Measurements from ENCODE around the gene MRPL28. TPM values are rescaled to one million over a fixed set of nuclear protein-coding genes. Genes with fewer than 3 reads are reported as not detected.
"Not testable (repeated sequence)": the region's sequence is repeated elsewhere in the genome, so short reads cannot be mapped to it uniquely, and the experiment has no call there.

The MRPL28 gene
- total RNA-seq, 1 experiment from 2014 or later = 140 TPM

DNA sequence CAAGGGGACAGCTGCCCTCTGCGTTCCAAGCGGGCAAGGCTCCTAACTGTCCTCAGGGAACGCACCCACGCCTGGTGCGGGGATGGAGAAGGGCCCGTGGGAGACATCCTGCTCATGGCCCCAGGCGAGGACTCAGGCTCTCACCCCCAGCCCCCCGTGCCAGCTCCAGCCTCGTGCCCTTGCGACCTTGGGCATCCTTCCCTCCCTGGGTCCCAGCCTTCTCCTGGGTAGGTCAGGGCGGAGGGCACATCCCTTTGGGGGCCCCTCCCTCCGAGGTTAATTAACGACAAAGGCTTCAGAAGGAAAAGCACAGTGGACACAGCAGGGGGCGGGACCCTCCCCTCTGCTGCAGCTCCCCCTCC is 8.5 kb upstream of the MRPL28 start:
- no peak overlapping the region for H3K27ac ChIP-seq (ENCODE audit: low read length)
- TF ChIP-seq, protein P1, sequence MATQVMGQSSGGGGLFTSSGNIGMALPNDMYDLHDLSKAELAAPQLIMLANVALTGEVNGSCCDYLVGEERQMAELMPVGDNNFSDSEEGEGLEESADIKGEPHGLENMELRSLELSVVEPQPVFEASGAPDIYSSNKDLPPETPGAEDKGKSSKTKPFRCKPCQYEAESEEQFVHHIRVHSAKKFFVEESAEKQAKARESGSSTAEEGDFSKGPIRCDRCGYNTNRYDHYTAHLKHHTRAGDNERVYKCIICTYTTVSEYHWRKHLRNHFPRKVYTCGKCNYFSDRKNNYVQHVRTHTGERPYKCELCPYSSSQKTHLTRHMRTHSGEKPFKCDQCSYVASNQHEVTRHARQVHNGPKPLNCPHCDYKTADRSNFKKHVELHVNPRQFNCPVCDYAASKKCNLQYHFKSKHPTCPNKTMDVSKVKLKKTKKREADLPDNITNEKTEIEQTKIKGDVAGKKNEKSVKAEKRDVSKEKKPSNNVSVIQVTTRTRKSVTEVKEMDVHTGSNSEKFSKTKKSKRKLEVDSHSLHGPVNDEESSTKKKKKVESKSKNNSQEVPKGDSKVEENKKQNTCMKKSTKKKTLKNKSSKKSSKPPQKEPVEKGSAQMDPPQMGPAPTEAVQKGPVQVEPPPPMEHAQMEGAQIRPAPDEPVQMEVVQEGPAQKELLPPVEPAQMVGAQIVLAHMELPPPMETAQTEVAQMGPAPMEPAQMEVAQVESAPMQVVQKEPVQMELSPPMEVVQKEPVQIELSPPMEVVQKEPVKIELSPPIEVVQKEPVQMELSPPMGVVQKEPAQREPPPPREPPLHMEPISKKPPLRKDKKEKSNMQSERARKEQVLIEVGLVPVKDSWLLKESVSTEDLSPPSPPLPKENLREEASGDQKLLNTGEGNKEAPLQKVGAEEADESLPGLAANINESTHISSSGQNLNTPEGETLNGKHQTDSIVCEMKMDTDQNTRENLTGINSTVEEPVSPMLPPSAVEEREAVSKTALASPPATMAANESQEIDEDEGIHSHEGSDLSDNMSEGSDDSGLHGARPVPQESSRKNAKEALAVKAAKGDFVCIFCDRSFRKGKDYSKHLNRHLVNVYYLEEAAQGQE (IDR thresholded peaks at IDR 0.05; ENCODE audit: insufficient read depth in 1 of 2, low read depth in 2 of 2, low read length in 1 of 2) = no peak
- TF ChIP-seq TCF7L2 (IDR thresholded peaks at IDR 0.05; ENCODE audit: low read depth, low read length) = no peak
- TF ChIP-seq, protein P2, sequence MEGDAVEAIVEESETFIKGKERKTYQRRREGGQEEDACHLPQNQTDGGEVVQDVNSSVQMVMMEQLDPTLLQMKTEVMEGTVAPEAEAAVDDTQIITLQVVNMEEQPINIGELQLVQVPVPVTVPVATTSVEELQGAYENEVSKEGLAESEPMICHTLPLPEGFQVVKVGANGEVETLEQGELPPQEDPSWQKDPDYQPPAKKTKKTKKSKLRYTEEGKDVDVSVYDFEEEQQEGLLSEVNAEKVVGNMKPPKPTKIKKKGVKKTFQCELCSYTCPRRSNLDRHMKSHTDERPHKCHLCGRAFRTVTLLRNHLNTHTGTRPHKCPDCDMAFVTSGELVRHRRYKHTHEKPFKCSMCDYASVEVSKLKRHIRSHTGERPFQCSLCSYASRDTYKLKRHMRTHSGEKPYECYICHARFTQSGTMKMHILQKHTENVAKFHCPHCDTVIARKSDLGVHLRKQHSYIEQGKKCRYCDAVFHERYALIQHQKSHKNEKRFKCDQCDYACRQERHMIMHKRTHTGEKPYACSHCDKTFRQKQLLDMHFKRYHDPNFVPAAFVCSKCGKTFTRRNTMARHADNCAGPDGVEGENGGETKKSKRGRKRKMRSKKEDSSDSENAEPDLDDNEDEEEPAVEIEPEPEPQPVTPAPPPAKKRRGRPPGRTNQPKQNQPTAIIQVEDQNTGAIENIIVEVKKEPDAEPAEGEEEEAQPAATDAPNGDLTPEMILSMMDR (IDR thresholded peaks at IDR 0.05) = no peak
- TF ChIP-seq POLR2AphosphoS5 (IDR thresholded peaks at IDR 0.05; ENCODE audit: low read depth, low read length) = no peak
- no peak for TF ChIP-seq SIN3A (IDR thresholded peaks at IDR 0.05; ENCODE audit: borderline replicate concordance, insufficient read depth, low read depth, low read length)
- no TSS peak for BruUV-seq (replicated peaks)
- CTCF ChIA-PET = no interaction called here
- no peaks in the 10 kb centered on the region for H3K27me3 ChIP-seq (ENCODE audit: control insufficient read depth, insufficient read depth, low read length)
- in situ Hi-C loops (cut with HindIII; ENCODE audit: low pct_unique_long_range_greater_than_20kb, low sequenced_read_pairs) (no loop called here), intact Hi-C loops (cut with micrococcal nuclease; ENCODE audit: unreplicated experiment) (no loop called here)
- ATAC-seq (no peak), DNase-seq (ENCODE audit: low read depth, low spot score) (no peak)
- POLR2A ChIA-PET = no interaction called here
- peaks cover 28% of the 10 kb centered on the region for H3K4me1 ChIP-seq (ENCODE audit: control insufficient read depth, insufficient read depth, low read length)
- no peaks in the 10 kb centered on the region for H3K36me3 ChIP-seq (ENCODE audit: control insufficient read depth, insufficient read depth, low read length)
- no peak overlapping the region for H3K4me3 ChIP-seq (ENCODE audit: low read depth in 2 of 2, low read length in 2 of 2)
- H3K9me3 ChIP-seq (ENCODE audit: control insufficient read depth, insufficient read depth, low read depth, low read length) = no peaks in the 10 kb centered on the region

DNA sequence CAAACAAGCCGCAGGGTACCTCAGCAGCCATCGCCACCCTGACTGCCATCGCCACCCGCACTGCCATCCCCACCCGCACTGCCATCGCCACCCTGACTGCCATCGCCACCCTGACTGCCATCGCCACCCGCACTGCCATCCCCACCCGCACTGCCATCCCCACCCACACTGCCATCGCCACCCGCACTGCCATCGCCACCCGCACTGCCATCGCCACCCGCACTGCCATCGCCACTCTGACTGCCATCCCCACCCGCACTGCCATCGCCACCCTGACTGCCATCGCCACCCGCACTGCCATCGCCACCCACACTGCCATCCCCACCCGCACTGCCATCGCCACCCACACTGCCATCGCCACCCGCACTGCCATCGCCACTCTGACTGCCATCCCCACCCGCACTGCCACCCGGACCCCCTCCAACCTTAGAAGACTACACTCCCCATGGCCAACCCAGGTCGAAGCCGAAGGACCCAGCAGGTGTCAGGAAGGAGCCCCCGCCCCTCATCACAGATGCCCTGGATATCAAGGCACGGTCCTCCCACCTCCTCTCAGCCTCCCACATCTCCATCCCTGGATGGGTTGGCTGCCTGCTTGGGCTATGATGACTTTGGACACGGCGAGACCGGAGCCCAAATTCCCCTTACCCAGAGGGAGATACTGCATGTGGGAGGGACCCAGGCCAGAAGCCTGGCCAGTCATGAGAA is 7.9 kb upstream of the MRPL28 start:
- H3K27me3 ChIP-seq (ENCODE audit: control insufficient read depth, insufficient read depth, low read length); POLR2A ChIA-PET; ATAC-seq; intact Hi-C loops (cut with micrococcal nuclease; ENCODE audit: unreplicated experiment); H3K27ac ChIP-seq (ENCODE audit: low read length); DNase-seq (ENCODE audit: low read depth, low spot score); H3K4me3 ChIP-seq (ENCODE audit: low read depth in 2 of 2, low read length in 2 of 2); CTCF ChIA-PET; H3K9me3 ChIP-seq (ENCODE audit: control insufficient read depth, insufficient read depth, low read depth, low read length); H3K36me3 ChIP-seq (ENCODE audit: control insufficient read depth, insufficient read depth, low read length); in situ Hi-C loops (cut with HindIII; ENCODE audit: low pct_unique_long_range_greater_than_20kb, low sequenced_read_pairs); BruUV-seq (replicated peaks): not testable (repeated sequence)
- H3K4me1 ChIP-seq (ENCODE audit: control insufficient read depth, insufficient read depth, low read length) = peaks cover 22% of the 10 kb centered on the region

DNA sequence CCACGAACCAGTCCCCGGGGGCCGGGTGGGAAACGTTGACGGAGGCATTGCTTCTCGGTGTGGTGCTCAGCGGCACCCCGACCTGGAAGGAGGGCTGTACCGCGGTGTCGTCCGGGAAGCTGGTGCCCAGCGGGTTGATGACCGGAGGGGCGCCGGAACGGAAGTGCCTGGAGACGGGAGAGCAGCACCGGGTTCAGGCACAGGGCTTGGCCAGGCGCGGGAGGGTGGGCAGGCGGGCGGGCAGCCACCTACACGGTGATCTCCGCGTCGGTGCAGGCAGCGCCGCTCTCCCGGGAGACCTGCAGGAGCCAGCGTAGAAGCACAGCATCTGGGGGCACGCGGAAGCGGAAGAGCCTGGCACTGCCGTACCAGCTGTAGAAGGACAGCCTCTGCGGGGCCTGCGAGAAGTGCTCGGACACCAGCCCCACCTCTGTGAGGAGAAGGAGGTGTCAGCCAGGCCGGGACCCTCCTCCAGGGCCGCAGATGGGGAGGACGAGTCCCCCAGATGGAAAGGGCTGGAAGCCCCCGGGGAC is 7.1 kb upstream of the MRPL28 start:
- Histone ChIP-seq H3K36me3 (ENCODE audit: control insufficient read depth, insufficient read depth, low read length) (no peaks in the 10 kb centered on the region), H3K9me3 (ENCODE audit: control insufficient read depth, insufficient read depth, low read depth, low read length) (no peaks in the 10 kb centered on the region), H3K27ac (ENCODE audit: low read length) (no peak overlapping the region), H3K4me3 (ENCODE audit: low read depth in 2 of 2, low read length in 2 of 2) (no peak overlapping the region), H3K4me1 (ENCODE audit: control insufficient read depth, insufficient read depth, low read length) (peaks cover 15% of the 10 kb centered on the region), H3K27me3 (ENCODE audit: control insufficient read depth, insufficient read depth, low read length) (no peaks in the 10 kb centered on the region)
- TF ChIP-seq, protein P2 (IDR thresholded peaks at IDR 0.05) = no peak
- TF ChIP-seq SIN3A (IDR thresholded peaks at IDR 0.05; ENCODE audit: borderline replicate concordance, insufficient read depth, low read depth, low read length) (no peak), POLR2AphosphoS5 (IDR thresholded peaks at IDR 0.05; ENCODE audit: low read depth, low read length) (no peak), TCF7L2 (IDR thresholded peaks at IDR 0.05; ENCODE audit: low read depth, low read length) (no peak)
- TF ChIP-seq, protein P1 (IDR thresholded peaks at IDR 0.05; ENCODE audit: insufficient read depth in 1 of 2, low read depth in 2 of 2, low read length in 1 of 2) = no peak
- DNase-seq (ENCODE audit: low read depth, low spot score) (no peak), ATAC-seq (no peak)
- in situ Hi-C loops (cut with HindIII; ENCODE audit: low pct_unique_long_range_greater_than_20kb, low sequenced_read_pairs) = no loop called here
- CTCF ChIA-PET = no interaction called here
- intact Hi-C loops (cut with micrococcal nuclease; ENCODE audit: unreplicated experiment) = no loop called here
- POLR2A ChIA-PET = no interaction called here
- BruUV-seq (replicated peaks) = no TSS peak
